Measurements from ENCODE around the gene SMPD1.

SMPD1 gene

GRCh38 chr11:6437423-6437822 is 47.1 kb downstream of the SMPD1 start:
- Histone ChIP-seq H3K4ac (ENCODE audit: low read depth in 1 of 2, low read length in 2 of 2) (no peak overlapping the region), H3K4me3 (ENCODE audit: insufficient read depth in 1 of 2, low read depth in 1 of 2, low read length in 2 of 2) (no peak overlapping the region), H3K36me3 (ENCODE audit: control insufficient read depth in 1 of 2, insufficient read depth in 2 of 2, low read depth in 1 of 2, low read length in 2 of 2) (peaks cover 0 to 4% of the 10 kb centered on the region in 2 experiments), H3K27ac (ENCODE audit: low read length, poor library complexity, severe bottlenecking) (no peak overlapping the region), H3K4me2 (ENCODE audit: low read length, poor library complexity, severe bottlenecking) (no peak overlapping the region), H3K23ac (ENCODE audit: low read length in 2 of 2) (no peak overlapping the region), H2AFZ (ENCODE audit: low read depth, low read length) (no peak overlapping the region), H4K91ac (ENCODE audit: low read length) (no peak overlapping the region), H3K27me3 (ENCODE audit: control insufficient read depth in 1 of 2, insufficient read depth in 1 of 2, low read length in 2 of 2) (no peaks in the 10 kb centered on the region), H3K14ac (ENCODE audit: low read length in 2 of 2) (no peak overlapping the region), H2AK5ac (ENCODE audit: low read length, severe bottlenecking) (no peak overlapping the region), H2BK12ac (ENCODE audit: low read length in 2 of 2) (no peak overlapping the region), H3K9ac (ENCODE audit: low read length) (no peak overlapping the region), H2BK5ac (ENCODE audit: low read depth, low read length, poor library complexity, severe bottlenecking) (no peak overlapping the region), H2BK15ac (ENCODE audit: low read depth, poor library complexity, severe bottlenecking) (no peak overlapping the region), H3K79me1 (replicated peaks; ENCODE audit: low read length, poor library complexity, severe bottlenecking) (no peaks in the 10 kb centered on the region), H3K18ac (ENCODE audit: low read depth in 1 of 2, low read length in 2 of 2) (no peak overlapping the region), H4K8ac (ENCODE audit: low read length) (no peak overlapping the region), H3K9me3 (ENCODE audit: control insufficient read depth, low read length) (no peaks in the 10 kb centered on the region), H2BK120ac (ENCODE audit: low read depth, low read length) (no peak overlapping the region), H3K4me1 (ENCODE audit: control insufficient read depth, insufficient read depth, low read depth, low read length) (no peaks in the 10 kb centered on the region)
- no peak for DNase-seq
- 93% methylated on average over 12 of the region's 12 CpGs for WGBS

GRCh38 chr11:6437993-6438392 is 47.7 kb downstream of the SMPD1 start:
- H2BK15ac ChIP-seq (ENCODE audit: low read depth, poor library complexity, severe bottlenecking) = no peak overlapping the region
- peaks cover 0 to 4% of the 10 kb centered on the region in 2 experiments for H3K36me3 ChIP-seq (ENCODE audit: control insufficient read depth in 1 of 2, insufficient read depth in 2 of 2, low read depth in 1 of 2, low read length in 2 of 2)
- H3K18ac ChIP-seq (ENCODE audit: low read depth in 1 of 2, low read length in 2 of 2) = no peak overlapping the region

GRCh38 chr11:6438979-6439571 is 48.8 kb downstream of the SMPD1 start:
- Histone ChIP-seq H3K4ac (ENCODE audit: low read depth in 1 of 2, low read length in 2 of 2) (no peak overlapping the region), H3K14ac (ENCODE audit: low read length in 2 of 2) (no peak overlapping the region), H3K4me2 (ENCODE audit: low read length, poor library complexity, severe bottlenecking) (no peak overlapping the region), H3K27ac (ENCODE audit: low read length, poor library complexity, severe bottlenecking) (no peak overlapping the region), H3K4me1 (ENCODE audit: control insufficient read depth, insufficient read depth, low read depth, low read length) (no peaks in the 10 kb centered on the region), H3K4me3 (ENCODE audit: insufficient read depth in 1 of 2, low read depth in 1 of 2, low read length in 2 of 2) (no peak overlapping the region), H4K91ac (ENCODE audit: low read length) (no peak overlapping the region), H2AK5ac (ENCODE audit: low read length, severe bottlenecking) (no peak overlapping the region), H3K9me3 (ENCODE audit: control insufficient read depth, low read length) (no peaks in the 10 kb centered on the region), H3K23ac (ENCODE audit: low read length in 2 of 2) (no peak overlapping the region), H4K8ac (ENCODE audit: low read length) (no peak overlapping the region), H2BK12ac (ENCODE audit: low read length in 2 of 2) (no peak overlapping the region), H3K27me3 (ENCODE audit: control insufficient read depth in 1 of 2, insufficient read depth in 1 of 2, low read length in 2 of 2) (no peaks in the 10 kb centered on the region), H3K79me1 (replicated peaks; ENCODE audit: low read length, poor library complexity, severe bottlenecking) (no peaks in the 10 kb centered on the region), H2AFZ (ENCODE audit: low read depth, low read length) (no peak overlapping the region), H3K18ac (ENCODE audit: low read depth in 1 of 2, low read length in 2 of 2) (no peak overlapping the region), H2BK15ac (ENCODE audit: low read depth, poor library complexity, severe bottlenecking) (no peak overlapping the region), H2BK120ac (ENCODE audit: low read depth, low read length) (no peak overlapping the region), H3K36me3 (ENCODE audit: control insufficient read depth in 1 of 2, insufficient read depth in 2 of 2, low read depth in 1 of 2, low read length in 2 of 2) (peaks cover 0 to 4% of the 10 kb centered on the region in 2 experiments), H3K9ac (ENCODE audit: low read length) (no peak overlapping the region), H2BK5ac (ENCODE audit: low read depth, low read length, poor library complexity, severe bottlenecking) (no peak overlapping the region)
- DNase-seq = peak; percentile 61
- 9% methylated on average over 1 of the region's 1 CpG for WGBS

More at GRCh38 chr11:6437993-6438392, 47.7 kb downstream of the SMPD1 start:
- H3K4ac ChIP-seq (ENCODE audit: low read depth in 1 of 2, low read length in 2 of 2) = no peak overlapping the region
- H3K27ac ChIP-seq (ENCODE audit: low read length, poor library complexity, severe bottlenecking) = no peak overlapping the region
- H3K14ac ChIP-seq (ENCODE audit: low read length in 2 of 2) = no peak overlapping the region
- no peak overlapping the region for H3K23ac ChIP-seq (ENCODE audit: low read length in 2 of 2)
- H3K9me3 ChIP-seq (ENCODE audit: control insufficient read depth, low read length) = no peaks in the 10 kb centered on the region
- no peak overlapping the region for H2AFZ ChIP-seq (ENCODE audit: low read depth, low read length)
- H2AK5ac ChIP-seq (ENCODE audit: low read length, severe bottlenecking) = no peak overlapping the region
- no peak overlapping the region for H3K4me2 ChIP-seq (ENCODE audit: low read length, poor library complexity, severe bottlenecking)
- no peaks in the 10 kb centered on the region for H3K79me1 ChIP-seq (replicated peaks; ENCODE audit: low read length, poor library complexity, severe bottlenecking)
- no peak overlapping the region for H2BK5ac ChIP-seq (ENCODE audit: low read depth, low read length, poor library complexity, severe bottlenecking)
- no peak overlapping the region for H3K9ac ChIP-seq (ENCODE audit: low read length)
- WGBS = 83% methylated on average over 3 of the region's 3 CpGs
- no peak overlapping the region for H2BK120ac ChIP-seq (ENCODE audit: low read depth, low read length)
- no peak overlapping the region for H3K4me3 ChIP-seq (ENCODE audit: insufficient read depth in 1 of 2, low read depth in 1 of 2, low read length in 2 of 2)
- H2BK12ac ChIP-seq (ENCODE audit: low read length in 2 of 2) = no peak overlapping the region
- H3K4me1 ChIP-seq (ENCODE audit: control insufficient read depth, insufficient read depth, low read depth, low read length) = no peaks in the 10 kb centered on the region
- DNase-seq = no peak
- no peak overlapping the region for H4K91ac ChIP-seq (ENCODE audit: low read length)
- no peaks in the 10 kb centered on the region for H3K27me3 ChIP-seq (ENCODE audit: control insufficient read depth in 1 of 2, insufficient read depth in 1 of 2, low read length in 2 of 2)
- H4K8ac ChIP-seq (ENCODE audit: low read length) = no peak overlapping the region

GRCh38 chr11:6440906-6441358 is 50.7 kb downstream of the SMPD1 start, which contains the start of gene HPX:
TSS of gene HPX (minus strand) at chr11:6440987. CDS start at chr11:6440963, 24 bp downstream.
- H3K23ac ChIP-seq (ENCODE audit: low read length in 2 of 2) = no peak within 1 kb of the TSS
- no peaks in the 10 kb centered on the region for H3K4me1 ChIP-seq (ENCODE audit: control insufficient read depth, insufficient read depth, low read depth, low read length)
- H2BK5ac ChIP-seq (ENCODE audit: low read depth, low read length, poor library complexity, severe bottlenecking) = no peak within 1 kb of the TSS
- no peak within 1 kb of the TSS for H3K14ac ChIP-seq (ENCODE audit: low read length in 2 of 2)
- H2BK12ac ChIP-seq (ENCODE audit: low read length in 2 of 2) = no peak within 1 kb of the TSS
- no peaks in the 10 kb centered on the region for H3K9me3 ChIP-seq (ENCODE audit: control insufficient read depth, low read length)
- H3K79me1 ChIP-seq (replicated peaks; ENCODE audit: low read length, poor library complexity, severe bottlenecking) = no peaks in the 10 kb centered on the region
- 93% methylated on average over 3 of the region's 3 CpGs for WGBS
- no peak for DNase-seq
- H3K9ac ChIP-seq (ENCODE audit: low read length) = no peak within 1 kb of the TSS
- no peak within 1 kb of the TSS for H4K91ac ChIP-seq (ENCODE audit: low read length)
- no peak within 1 kb of the TSS for H3K18ac ChIP-seq (ENCODE audit: low read depth in 1 of 2, low read length in 2 of 2)
- no peak within 1 kb of the TSS for H3K4ac ChIP-seq (ENCODE audit: low read depth in 1 of 2, low read length in 2 of 2)
- H3K27me3 ChIP-seq (ENCODE audit: control insufficient read depth in 1 of 2, insufficient read depth in 1 of 2, low read length in 2 of 2) = no peaks in the 10 kb centered on the region
- H2BK120ac ChIP-seq (ENCODE audit: low read depth, low read length) = no peak within 1 kb of the TSS
- no peak within 1 kb of the TSS for H2BK15ac ChIP-seq (ENCODE audit: low read depth, poor library complexity, severe bottlenecking)
- H3K27ac ChIP-seq (ENCODE audit: low read length, poor library complexity, severe bottlenecking) = no peak within 1 kb of the TSS
- H2AK5ac ChIP-seq (ENCODE audit: low read length, severe bottlenecking) = no peak within 1 kb of the TSS
- H3K36me3 ChIP-seq (ENCODE audit: control insufficient read depth in 1 of 2, insufficient read depth in 2 of 2, low read depth in 1 of 2, low read length in 2 of 2) = peaks cover 0 to 4% of the 10 kb centered on the region in 2 experiments
- no peak within 1 kb of the TSS for H4K8ac ChIP-seq (ENCODE audit: low read length)
- no peak within 1 kb of the TSS for H3K4me3 ChIP-seq (ENCODE audit: insufficient read depth in 1 of 2, low read depth in 1 of 2, low read length in 2 of 2)
- no peak within 1 kb of the TSS for H3K4me2 ChIP-seq (ENCODE audit: low read length, poor library complexity, severe bottlenecking)
- H2AFZ ChIP-seq (ENCODE audit: low read depth, low read length) = no peak within 1 kb of the TSS

Measured in mesenchymal stem cell (in vitro differentiated cells and primary cell).